CD8-positive, alpha-beta memory T cell (primary cell): Measurements from ENCODE around the gene C22orf39. TPM values are rescaled to one million over a fixed set of nuclear protein-coding genes. Genes with fewer than 3 reads are reported as not detected.
"Not testable (repeated sequence)": the region's sequence is repeated elsewhere in the genome, so short reads cannot be mapped to it uniquely, and the experiment has no call there.

Source experiments
- CTCF ChIA-PET: fragments of 350-600 bp; sonication (Branson Sonifier 250); formaldehyde crosslinking; loops from one replicate; lab custom pipeline; 2021; ENCODE audit warnings: antibody characterized with exemption; lab: Charles Lee
- POLR2A ChIA-PET: fragments of 350-600 bp; sonication (Branson Sonifier 250); formaldehyde crosslinking; loops from one replicate; lab custom pipeline; 2021; ENCODE audit warnings: antibody characterized with exemption; lab: Charles Lee
- DNase-seq, 5 donors: peaks; one replicate each; pipeline versions ENCODE4 v3.0.0 to v3.0.0-alpha.2; 2020 to 2022; ENCODE audit warnings: mixed read lengths in 1 of 5
- H3K27ac ChIP-seq: one replicate; pipeline ENCODE4 v1.7.0; 2013; ENCODE audit warnings: low read depth, mild to moderate bottlenecking, low read length, moderate library complexity
- H3K27me3 ChIP-seq: 2 replicates; pipeline ENCODE4 v1.7.0; 2013; ENCODE audit warnings: low read length, mild to moderate bottlenecking; ENCODE audit not compliant: insufficient read depth, poor library complexity, severe bottlenecking
- H3K36me3 ChIP-seq: 2 replicates; pipeline ENCODE4 v1.7.0; 2013; ENCODE audit warnings: mild to moderate bottlenecking, low read length, moderate library complexity; ENCODE audit not compliant: insufficient read depth
- H3K4me1 ChIP-seq: 2 replicates; pipeline ENCODE4 v1.7.0; 2013; ENCODE audit warnings: mild to moderate bottlenecking, low read length, moderate library complexity; ENCODE audit not compliant: insufficient read depth
- H3K4me3 ChIP-seq: 2 replicates; pipeline ENCODE4 v1.7.0; 2013; ENCODE audit warnings: mild to moderate bottlenecking, low read length
- H3K9me3 ChIP-seq: 2 replicates; pipeline ENCODE4 v1.7.0; 2013; ENCODE audit warnings: mild to moderate bottlenecking, low read length
- H3K27ac Mint-ChIP-seq, 8 donors: one replicate each; pipeline ENCODE4 v1.8.0; 2020 to 2021; ENCODE audit warnings: mixed read lengths in 8 of 8, mild to moderate bottlenecking in 6 of 8, inconsistent platforms in 3 of 8, moderate library complexity in 3 of 8
- H3K27me3 Mint-ChIP-seq, 2 donors: one replicate each; pipeline ENCODE4 v1.8.0; 2020 to 2021; ENCODE audit warnings: mixed read lengths in 2 of 2, mild to moderate bottlenecking in 1 of 2, moderate library complexity in 1 of 2
- H3K36me3 Mint-ChIP-seq, 3 donors: one replicate each; pipeline ENCODE4 v1.8.0; 2020 to 2021; ENCODE audit warnings: mixed read lengths in 3 of 3, inconsistent platforms in 1 of 3, mild to moderate bottlenecking in 1 of 3
- H3K4me1 Mint-ChIP-seq, 3 donors: one replicate each; pipeline ENCODE4 v1.8.0; 2020 to 2021; ENCODE audit warnings: mixed read lengths in 3 of 3, inconsistent platforms in 1 of 3, mild to moderate bottlenecking in 1 of 3
- H3K4me3 Mint-ChIP-seq, 7 donors: one replicate each; pipeline ENCODE4 v1.8.0; 2020 to 2021; ENCODE audit warnings: mixed read lengths in 7 of 7, mild to moderate bottlenecking in 6 of 7, moderate library complexity in 4 of 7, inconsistent platforms in 2 of 7
- H3K9me3 Mint-ChIP-seq, 5 donors: one replicate each; pipeline ENCODE4 v1.8.0; 2020 to 2022; ENCODE audit warnings: mixed read lengths in 5 of 5, mild to moderate bottlenecking in 3 of 5, moderate library complexity in 2 of 5, inconsistent platforms in 1 of 5
- polyA plus RNA-seq: library from polyadenylated mRNA; unstranded; fragments of 300-500 nt; fragmentation: Illumina TruSeq; gene quantifications from one replicate; pipeline ENCODE4 v1.2.3, GENCODE V29; 2021
- total RNA-seq, 2 experiments: library from RNA; stranded (reverse); gene quantifications; one replicate each; pipeline ENCODE4 v1.2.3, GENCODE V29; 2021

The C22orf39 gene
- total and polyA plus RNA-seq, 3 experiments from 2014 or later, result 24.4 to 59.9 (median 27.7) TPM

DNA sequence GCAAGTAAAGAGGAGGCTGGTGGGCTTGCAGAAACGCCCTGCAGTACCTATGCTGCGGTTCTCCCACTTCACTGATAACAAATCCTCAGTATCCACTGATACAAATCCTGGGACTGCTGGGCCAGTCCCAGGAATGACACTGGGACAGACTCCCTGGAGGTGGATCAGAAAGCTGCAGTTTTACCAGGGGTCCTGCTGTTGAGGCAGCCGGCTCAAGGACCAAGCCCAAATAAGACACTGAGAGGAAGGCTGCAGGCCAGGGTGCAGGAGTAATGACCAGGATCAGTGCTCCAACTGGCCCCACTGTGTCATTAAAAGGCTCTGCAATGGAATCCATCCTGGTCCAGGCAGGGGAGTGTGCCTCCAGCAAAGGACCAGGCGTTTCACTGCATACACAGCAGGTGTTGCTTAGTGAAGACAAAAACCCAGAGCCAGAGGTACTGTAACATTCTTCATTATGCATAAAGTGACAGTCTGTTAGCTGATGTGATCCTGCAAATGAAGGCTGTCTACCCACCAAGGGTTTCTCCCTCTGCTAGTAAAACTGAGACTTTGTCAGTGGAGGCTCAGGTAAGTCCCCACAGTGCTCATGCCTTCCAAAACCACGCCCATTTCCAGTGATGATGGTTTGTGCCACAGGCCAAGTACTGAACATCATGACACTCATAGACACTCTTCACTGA, 1.4 kb upstream of the C22orf39 start:
- no peaks in the 10 kb centered on the region for H3K9me3 Mint-ChIP-seq
- Histone ChIP-seq H3K4me1 (peaks cover 31% of the 10 kb centered on the region), H3K27me3 (no peaks in the 10 kb centered on the region), H3K27ac (no peak overlapping the region), H3K4me3 (no peak overlapping the region), H3K9me3 (no peaks in the 10 kb centered on the region), H3K36me3 (peaks cover 32% of the 10 kb centered on the region)
- H3K4me3 Mint-ChIP-seq, result peak overlapping the region; percentile 22 to 96 (median 94)
- peaks cover 3 to 56% (median 7%) of the 10 kb centered on the region in 3 donors for H3K36me3 Mint-ChIP-seq
- CTCF ChIA-PET, result no interaction called here
- H3K4me1 Mint-ChIP-seq, result peaks cover 29 to 40% (median 39%) of the 10 kb centered on the region in 3 donors
- no peaks in the 10 kb centered on the region for H3K27me3 Mint-ChIP-seq
- H3K27ac Mint-ChIP-seq, result peak overlapping the region; percentile 34 to 99 (median 87)
- POLR2A ChIA-PET, result no interaction called here
- no peak for DNase-seq

DNA sequence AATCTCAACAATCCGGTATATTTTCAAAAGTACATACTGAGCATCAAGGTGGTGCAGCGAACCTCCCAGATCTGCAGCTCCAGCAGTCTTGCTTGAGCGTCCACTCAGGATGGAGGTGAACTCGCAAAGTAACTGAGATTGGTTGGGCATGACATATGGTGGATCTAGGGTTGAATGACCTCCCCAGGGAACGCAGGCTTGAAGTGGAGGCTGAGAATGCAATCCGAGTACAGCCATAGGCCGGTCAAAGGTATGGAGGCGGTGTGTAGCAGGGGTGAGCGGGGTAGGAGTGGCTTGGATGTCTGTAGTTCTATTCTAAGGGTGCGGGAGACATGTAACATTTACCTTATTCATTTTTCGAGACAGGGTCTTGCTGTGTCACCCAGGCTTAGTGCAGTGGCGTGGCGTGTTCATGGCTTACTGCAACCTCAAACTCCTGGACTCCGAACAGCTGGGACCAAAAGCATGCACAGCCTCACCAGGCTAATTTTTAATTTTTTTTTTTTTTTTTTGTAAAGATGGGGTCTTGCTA, 631 bp upstream of the C22orf39 start:
- Mint-ChIP-seq H3K9me3 (no peaks in the 10 kb centered on the region), H3K27ac (peak overlapping the region; percentile 80 to 99 (median 94)), H3K4me3 (peak overlapping the region; percentile 90 to 96 (median 94)), H3K27me3 (no peaks in the 10 kb centered on the region), H3K4me1 (peaks cover 34 to 47% (median 43%) of the 10 kb centered on the region in 3 donors), H3K36me3 (peaks cover 3 to 55% (median 6%) of the 10 kb centered on the region in 3 donors)
- Histone ChIP-seq H3K27ac (peak overlapping the region; percentile 90), H3K4me3 (peak overlapping the region; percentile 77), H3K27me3 (no peaks in the 10 kb centered on the region), H3K9me3 (no peaks in the 10 kb centered on the region), H3K4me1 (peaks cover 31% of the 10 kb centered on the region), H3K36me3 (peaks cover 32% of the 10 kb centered on the region)
- DNase-seq, result peak in 1 of 5 donors; percentile 8
- ChIA-PET POLR2A (interaction anchor here (1.6 to 2.4 kb wide), 2 partner anchors 17 to 31 kb away, joined by 11 to 24 read pairs; partner anchors contain the start of genes CDC45, HIRA, MRPL40 and UFD1), CTCF (interaction anchor here (1.4 kb wide), 1 partner anchor 15 kb away, joined by 3 read pairs; no protein-coding TSS in a partner anchor)

DNA sequence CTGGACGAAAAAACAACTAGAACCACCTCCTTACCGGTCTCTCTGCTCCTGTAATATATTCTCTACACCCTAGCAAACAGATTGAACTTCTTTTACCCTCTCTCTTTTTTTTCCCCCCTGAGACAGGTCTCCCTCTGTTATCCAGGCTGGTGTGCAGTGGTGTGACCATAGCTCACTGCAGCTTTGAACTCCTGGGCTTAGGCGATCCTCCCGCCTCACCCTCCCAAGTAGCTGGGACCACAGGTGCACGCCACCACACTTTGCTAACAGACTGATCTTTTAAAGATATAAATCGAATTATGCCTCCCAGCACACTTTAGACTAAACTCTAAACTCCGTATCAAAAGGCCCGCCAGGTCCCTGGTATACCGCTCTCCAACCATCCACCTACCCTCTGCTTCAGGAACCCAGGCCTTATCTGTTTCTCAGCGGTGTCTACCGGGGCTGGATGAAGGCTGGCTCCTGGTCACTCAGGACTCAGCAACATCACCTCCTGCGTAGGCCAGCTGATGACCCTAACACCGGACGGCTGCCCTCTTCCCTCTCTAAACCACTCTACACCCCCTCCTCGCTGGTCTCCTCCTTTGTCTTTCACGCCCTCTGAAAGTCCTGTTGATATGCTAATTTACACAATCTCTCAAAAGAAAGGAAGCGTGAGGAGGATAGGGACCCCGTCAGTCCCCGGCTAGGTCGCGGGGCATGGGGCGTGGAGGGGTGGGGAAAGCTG, 745 bp downstream of the C22orf39 start:
- Histone ChIP-seq H3K36me3 (peaks cover 24% of the 10 kb centered on the region), H3K9me3 (no peaks in the 10 kb centered on the region), H3K27me3 (no peaks in the 10 kb centered on the region), H3K4me3 (peak overlapping the region; percentile 77), H3K4me1 (peaks cover 31% of the 10 kb centered on the region), H3K27ac (peak overlapping the region; percentile 90)
- Mint-ChIP-seq H3K36me3 (peaks cover 0 to 50% (median 5%) of the 10 kb centered on the region in 3 donors), H3K27ac (peak overlapping the region; percentile 61 to 99 (median 92)), H3K4me1 (peaks cover 35 to 56% (median 47%) of the 10 kb centered on the region in 3 donors), H3K4me3 (peak overlapping the region; percentile 90 to 96 (median 94)), H3K27me3 (no peaks in the 10 kb centered on the region), H3K9me3 (no peaks in the 10 kb centered on the region)
- CTCF ChIA-PET, result interaction anchor here (1.0 to 2.2 kb wide), 4 partner anchors 10 to 27 kb away, joined by 3 to 6 read pairs (median 3); no protein-coding TSS in a partner anchor
- DNase-seq, result no peak
- POLR2A ChIA-PET, result interaction anchor here (1.6 to 2.4 kb wide), 2 partner anchors 15 to 33 kb away, joined by 11 to 24 read pairs; partner anchors contain the start of genes CDC45, HIRA, MRPL40 and UFD1

DNA sequence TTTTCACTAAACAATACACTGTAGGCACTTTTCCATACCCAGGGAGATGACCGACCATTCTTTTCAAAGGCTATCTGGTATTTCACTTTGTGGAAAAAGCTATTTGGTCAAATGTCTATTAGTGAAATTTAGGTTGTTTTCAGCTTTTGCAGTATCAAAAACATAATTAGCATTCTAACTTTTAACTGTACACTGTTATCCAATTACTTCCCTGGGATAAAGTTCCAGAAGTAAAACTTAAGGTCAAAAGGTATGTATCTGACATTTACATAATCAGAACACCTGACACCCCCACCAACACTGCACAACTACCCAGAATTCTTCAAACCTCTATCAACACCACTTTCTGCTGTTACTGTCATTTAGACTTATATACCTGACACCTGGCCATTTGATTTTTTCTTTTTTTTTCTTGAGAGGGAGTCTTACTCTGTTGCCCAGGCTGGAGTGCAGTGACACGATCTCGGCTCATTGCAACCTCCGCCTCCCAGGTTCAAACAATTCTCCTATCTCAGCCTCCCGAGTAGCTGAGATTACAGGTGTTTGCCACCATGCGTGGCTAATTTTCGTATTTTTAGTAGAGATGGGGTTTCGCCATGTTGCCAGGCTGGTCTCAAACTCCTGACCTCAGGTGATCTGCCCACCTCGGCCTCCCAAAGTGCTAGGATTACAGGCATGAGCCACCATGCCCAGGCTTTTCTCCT, 2.1 kb downstream of the C22orf39 start:
- Histone ChIP-seq H3K36me3 (peaks cover 22% of the 10 kb centered on the region), H3K4me1 (peaks cover 31% of the 10 kb centered on the region)
- H3K9me3 Mint-ChIP-seq, H3K9me3 ChIP-seq, H3K27me3 Mint-ChIP-seq, H3K4me3 ChIP-seq, H3K27ac ChIP-seq, H3K27me3 ChIP-seq, DNase-seq: not testable (repeated sequence)
- H3K27ac Mint-ChIP-seq, result peak overlapping the region; percentile 31 to 91 (median 72)
- POLR2A ChIA-PET, result interaction anchor here (1.1 kb wide), 1 partner anchor 33 kb away, joined by 3 read pairs; no protein-coding TSS in a partner anchor
- H3K4me3 Mint-ChIP-seq, result peak overlapping the region; percentile 51 to 96 (median 57)
- H3K36me3 Mint-ChIP-seq, result peaks cover 0 to 46% (median 2%) of the 10 kb centered on the region in 3 donors
- CTCF ChIA-PET, result interaction anchor here (1.0 to 2.2 kb wide), 4 partner anchors 8 to 29 kb away, joined by 3 to 6 read pairs (median 4); no protein-coding TSS in a partner anchor
- peaks cover 35 to 62% (median 47%) of the 10 kb centered on the region in 3 donors for H3K4me1 Mint-ChIP-seq

DNA sequence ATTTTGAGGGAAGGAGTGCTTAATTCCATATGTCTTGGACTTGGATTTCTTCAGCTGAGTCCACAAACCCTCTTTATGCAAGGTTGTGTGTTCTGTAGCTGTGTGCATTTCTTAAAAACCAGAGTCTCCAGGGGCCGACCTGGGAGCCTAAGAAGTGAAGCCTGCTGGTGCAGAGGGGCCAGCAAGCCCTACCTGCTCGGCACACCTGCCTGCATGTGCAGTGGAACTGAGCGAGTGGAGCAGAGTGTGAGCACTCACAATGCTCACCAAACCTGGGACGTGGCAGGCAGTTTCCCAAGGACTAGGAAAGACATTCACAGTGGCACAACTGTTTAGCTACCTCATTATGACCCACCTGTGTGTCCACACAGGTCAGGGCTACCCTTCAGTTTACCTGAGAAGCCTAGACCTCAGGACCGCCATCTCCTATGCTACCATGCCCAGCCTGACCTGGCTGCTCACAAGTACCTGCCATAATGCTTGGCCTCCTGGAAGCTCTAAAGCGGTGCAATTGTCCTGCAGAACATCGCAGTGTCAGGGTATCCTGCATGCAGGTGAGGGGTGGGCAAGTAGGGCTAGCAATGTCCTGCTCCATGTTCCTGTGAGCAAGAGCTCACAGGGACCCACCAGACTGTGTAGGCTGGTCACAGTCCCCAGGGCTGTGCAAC, 3.8 kb downstream of the C22orf39 start:
- H3K9me3 ChIP-seq, result no peaks in the 10 kb centered on the region
- DNase-seq, result no peak
- no peak overlapping the region for H3K4me3 ChIP-seq
- H3K4me3 Mint-ChIP-seq, result peak overlapping the region in 1 of 7 donors; percentile 59
- peak overlapping the region in 4 of 8 donors; percentile 35 to 90 (median 44) for H3K27ac Mint-ChIP-seq
- no peaks in the 10 kb centered on the region for H3K27me3 ChIP-seq
- peaks cover 22% of the 10 kb centered on the region for H3K36me3 ChIP-seq
- H3K4me1 ChIP-seq, result peaks cover 26% of the 10 kb centered on the region
- no peak overlapping the region for H3K27ac ChIP-seq
- ChIA-PET POLR2A (no interaction called here), CTCF (no interaction called here)
- no peaks in the 10 kb centered on the region for H3K9me3 Mint-ChIP-seq
- peaks cover 0 to 48% (median 2%) of the 10 kb centered on the region in 3 donors for H3K36me3 Mint-ChIP-seq
- peaks cover 35 to 61% (median 47%) of the 10 kb centered on the region in 3 donors for H3K4me1 Mint-ChIP-seq
- no peaks in the 10 kb centered on the region for H3K27me3 Mint-ChIP-seq

DNA sequence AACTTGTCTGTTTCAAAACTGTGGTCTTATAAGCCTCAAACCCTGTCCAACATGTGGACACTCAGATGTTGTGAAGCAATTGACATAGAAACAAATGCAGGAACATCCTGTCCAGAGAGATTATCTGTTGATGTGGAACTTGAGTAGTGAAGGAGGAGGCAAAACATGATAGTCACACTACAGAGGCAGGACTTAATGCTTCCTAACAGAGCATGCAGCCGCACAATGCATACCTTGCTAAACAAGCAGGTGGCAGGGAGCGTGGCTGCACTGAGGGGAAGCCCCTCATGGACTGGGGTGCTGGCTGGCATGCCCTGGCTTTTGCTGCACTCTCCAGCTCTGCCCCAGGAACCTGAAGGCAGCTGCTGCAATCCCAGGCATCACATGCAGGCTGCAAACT, 5.3 kb downstream of the C22orf39 start:
- Histone ChIP-seq H3K27me3 (no peaks in the 10 kb centered on the region), H3K4me3 (no peak overlapping the region), H3K9me3 (no peaks in the 10 kb centered on the region), H3K4me1 (peaks cover 19% of the 10 kb centered on the region), H3K27ac (no peak overlapping the region), H3K36me3 (peaks cover 22% of the 10 kb centered on the region)
- Mint-ChIP-seq H3K4me3 (no peak overlapping the region), H3K27ac (no peak overlapping the region), H3K4me1 (peaks cover 36 to 58% (median 38%) of the 10 kb centered on the region in 3 donors), H3K9me3 (no peaks in the 10 kb centered on the region), H3K27me3 (no peaks in the 10 kb centered on the region), H3K36me3 (peaks cover 0 to 53% (median 2%) of the 10 kb centered on the region in 3 donors)
- ChIA-PET CTCF (no interaction called here), POLR2A (no interaction called here)
- DNase-seq, result no peak
